Nephron progenitor cell (in vitro differentiated cells): ENCODE measurements around the gene WAPL.

ENCODE experiments used
- DNase-seq: peaks from one replicate; pipeline ENCODE4 v3.0.0; 2021
- H3K27ac Mint-ChIP-seq: 2 replicates; pipeline ENCODE4 v1.8.0; 2021; ENCODE audit warnings: mild to moderate bottlenecking, moderate library complexity, mixed read lengths
- H3K27me3 Mint-ChIP-seq: 2 replicates; pipeline ENCODE4 v1.8.0; 2021; ENCODE audit warnings: mild to moderate bottlenecking, low read depth, mixed read lengths; ENCODE audit not compliant: poor library complexity
- H3K36me3 Mint-ChIP-seq: 2 replicates; pipeline ENCODE4 v1.8.0; 2021; ENCODE audit warnings: low read depth, mixed read lengths
- H3K4me1 Mint-ChIP-seq: 2 replicates; pipeline ENCODE4 v1.8.0; 2021; ENCODE audit warnings: mixed read lengths
- H3K4me3 Mint-ChIP-seq: 2 replicates; pipeline ENCODE4 v1.8.0; 2021; ENCODE audit warnings: mild to moderate bottlenecking, moderate library complexity, mixed read lengths
- H3K9me3 Mint-ChIP-seq: 2 replicates; pipeline ENCODE4 v1.8.0; 2021; ENCODE audit warnings: mild to moderate bottlenecking, moderate library complexity, mixed read lengths
- TF ChIP-seq, protein P1 (sequence below): fragments of 200-600 bp; sonication (generic); IDR thresholded peaks from 2 replicates; pipeline ENCODE4 v1.5.0; 2021; ENCODE audit warnings: antibody characterized with exemption

Gene WAPL

DNA sequence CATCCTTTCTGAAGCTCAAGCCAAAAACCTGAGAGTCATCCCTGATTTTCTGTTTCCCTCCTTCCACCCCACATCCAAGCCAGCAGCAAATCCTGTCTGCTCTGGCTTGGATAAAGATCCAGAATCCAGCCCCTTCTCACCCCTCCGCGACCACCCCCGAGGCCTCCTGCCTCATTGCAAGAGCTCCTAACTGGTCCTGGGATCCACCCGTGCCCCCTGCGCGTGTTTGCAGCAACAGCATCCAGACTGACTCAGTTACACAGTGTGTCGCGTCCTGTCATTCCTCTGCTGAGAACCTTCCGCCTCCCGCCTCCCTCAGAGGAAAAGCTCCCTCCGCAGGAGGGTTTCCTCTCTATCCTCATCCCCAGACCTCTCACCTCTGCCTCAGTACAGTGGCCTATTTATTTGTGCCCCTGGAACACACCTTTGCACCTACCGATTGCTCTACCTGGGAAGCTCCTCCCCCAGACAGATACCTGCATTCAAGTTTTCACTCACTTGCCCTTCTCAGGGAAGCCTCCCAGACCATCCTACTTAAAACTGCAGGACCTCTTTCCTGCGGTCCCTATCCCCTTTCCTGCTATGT is 133.4 kb downstream of the WAPL start:
- TF ChIP-seq, protein P1, sequence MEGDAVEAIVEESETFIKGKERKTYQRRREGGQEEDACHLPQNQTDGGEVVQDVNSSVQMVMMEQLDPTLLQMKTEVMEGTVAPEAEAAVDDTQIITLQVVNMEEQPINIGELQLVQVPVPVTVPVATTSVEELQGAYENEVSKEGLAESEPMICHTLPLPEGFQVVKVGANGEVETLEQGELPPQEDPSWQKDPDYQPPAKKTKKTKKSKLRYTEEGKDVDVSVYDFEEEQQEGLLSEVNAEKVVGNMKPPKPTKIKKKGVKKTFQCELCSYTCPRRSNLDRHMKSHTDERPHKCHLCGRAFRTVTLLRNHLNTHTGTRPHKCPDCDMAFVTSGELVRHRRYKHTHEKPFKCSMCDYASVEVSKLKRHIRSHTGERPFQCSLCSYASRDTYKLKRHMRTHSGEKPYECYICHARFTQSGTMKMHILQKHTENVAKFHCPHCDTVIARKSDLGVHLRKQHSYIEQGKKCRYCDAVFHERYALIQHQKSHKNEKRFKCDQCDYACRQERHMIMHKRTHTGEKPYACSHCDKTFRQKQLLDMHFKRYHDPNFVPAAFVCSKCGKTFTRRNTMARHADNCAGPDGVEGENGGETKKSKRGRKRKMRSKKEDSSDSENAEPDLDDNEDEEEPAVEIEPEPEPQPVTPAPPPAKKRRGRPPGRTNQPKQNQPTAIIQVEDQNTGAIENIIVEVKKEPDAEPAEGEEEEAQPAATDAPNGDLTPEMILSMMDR = no peak
- Mint-ChIP-seq H3K36me3 (no peaks in the 10 kb centered on the region), H3K9me3 (peaks cover 15% of the 10 kb centered on the region), H3K27me3 (peaks cover 88% of the 10 kb centered on the region), H3K4me1 (peaks cover 27% of the 10 kb centered on the region), H3K27ac (no peak overlapping the region), H3K4me3 (no peak overlapping the region)
- DNase-seq = no peak

DNA sequence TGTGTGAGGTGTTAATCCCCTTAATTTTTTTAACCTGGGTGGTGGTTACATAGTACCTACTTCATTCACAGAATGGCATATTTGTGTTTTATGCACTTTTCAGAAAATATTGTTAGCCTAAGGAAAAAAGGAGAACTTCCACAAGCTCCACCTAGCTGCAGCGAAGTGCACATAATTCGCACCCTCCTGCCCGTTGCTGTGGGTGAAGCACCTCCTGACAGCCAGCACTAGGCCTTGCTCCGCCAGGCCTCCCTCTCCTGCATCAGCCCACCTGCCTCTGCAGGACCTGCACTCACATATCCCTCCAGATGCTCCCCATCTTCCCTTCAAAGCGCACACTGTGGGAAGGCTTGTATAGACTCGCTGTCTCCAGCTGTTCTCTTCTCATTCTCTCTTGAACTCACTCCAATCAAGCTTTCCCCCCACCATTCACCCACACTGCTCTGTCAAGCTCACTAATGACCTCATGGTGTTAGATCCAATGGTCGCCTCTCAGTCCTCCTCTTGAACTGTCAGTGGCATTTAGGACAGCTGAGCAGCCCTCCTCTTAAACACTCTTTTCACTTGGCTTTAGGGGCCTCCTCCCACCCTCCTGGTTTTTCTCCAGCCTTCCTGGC is 134.3 kb downstream of the WAPL start:
- TF ChIP-seq, protein P1 = no peak
- H3K27me3 Mint-ChIP-seq = peaks cover 79% of the 10 kb centered on the region
- H3K36me3 Mint-ChIP-seq = no peaks in the 10 kb centered on the region
- H3K4me1 Mint-ChIP-seq = peaks cover 27% of the 10 kb centered on the region
- H3K9me3 Mint-ChIP-seq = peaks cover 15% of the 10 kb centered on the region
- no peak overlapping the region for H3K27ac Mint-ChIP-seq
- DNase-seq = no peak
- no peak overlapping the region for H3K4me3 Mint-ChIP-seq

DNA sequence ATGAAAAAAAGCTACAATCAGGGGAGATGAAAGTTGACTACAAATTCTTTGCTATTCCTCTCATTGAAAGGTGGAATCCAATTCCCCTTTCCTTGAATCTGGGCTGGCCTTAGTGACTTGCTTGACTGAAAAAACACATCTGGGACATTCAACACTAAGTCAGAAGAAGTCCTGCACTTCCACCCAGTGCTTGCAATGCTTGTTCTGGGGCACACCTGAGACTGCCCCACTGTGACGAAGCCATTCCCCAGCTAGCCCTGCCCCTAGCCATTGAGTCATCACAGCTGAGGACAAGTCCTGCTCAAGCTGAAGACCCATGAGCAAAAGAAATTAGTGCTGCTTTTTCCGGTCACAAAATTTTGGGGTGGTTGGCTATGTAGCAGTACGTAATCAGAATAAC is 135.8 kb downstream of the WAPL start:
- no peak for DNase-seq
- Mint-ChIP-seq H3K27me3 (peaks cover 73% of the 10 kb centered on the region), H3K4me3 (no peak overlapping the region), H3K4me1 (peaks cover 15% of the 10 kb centered on the region), H3K9me3 (peaks cover 15% of the 10 kb centered on the region), H3K27ac (no peak overlapping the region), H3K36me3 (no peaks in the 10 kb centered on the region)
- TF ChIP-seq, protein P1 = no peak
